ENCODE measurements around the gene IFNG.
A peak's percentile ranks its signal among the peaks of the same experiment; 100 is the strongest.

IFNG gene

DNA sequence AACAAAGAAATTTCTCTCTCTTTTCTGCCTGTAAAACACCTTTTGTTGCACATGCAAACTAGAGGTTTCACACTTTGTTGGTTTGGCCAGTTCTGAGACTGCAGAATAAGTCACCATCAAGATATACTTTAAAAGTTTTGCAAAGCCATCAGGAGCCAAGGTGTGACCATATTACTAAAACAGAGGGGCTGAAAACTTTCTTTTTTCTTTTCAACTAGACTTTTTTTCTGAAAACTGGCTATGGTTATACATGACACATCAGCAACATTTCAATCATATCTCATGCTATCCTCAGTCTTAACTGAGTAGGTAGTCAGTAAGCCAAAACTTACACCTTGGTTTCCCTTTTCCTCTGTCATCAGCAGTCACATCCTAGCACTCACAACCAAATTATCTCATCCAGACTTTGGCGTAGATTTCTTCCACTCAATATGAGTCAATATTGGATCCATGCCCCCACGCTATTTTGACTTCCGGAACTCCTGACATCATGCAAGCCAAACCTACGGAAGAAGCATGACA is 4.1 kb upstream of the IFNG start:
- no peak for FAIRE-seq

DNA sequence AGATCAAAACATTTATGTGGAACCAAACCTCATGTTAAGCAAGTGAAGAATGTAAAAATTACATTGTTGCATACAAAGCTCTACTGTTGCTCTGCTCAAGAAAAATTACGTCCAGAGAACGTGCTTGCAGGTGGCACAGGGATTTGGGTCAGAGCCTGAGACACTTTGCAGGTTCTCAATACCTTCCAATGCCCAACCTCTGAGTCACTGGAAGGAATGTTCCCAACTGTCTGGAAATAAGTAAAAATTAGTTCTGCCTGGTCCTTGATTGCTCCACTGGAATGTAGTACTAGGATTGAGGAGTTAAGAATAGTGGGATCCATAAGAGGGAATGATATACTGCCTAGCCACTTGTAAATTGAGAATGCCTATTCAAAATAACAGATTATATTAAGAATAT is 2.8 kb upstream of the IFNG start:
- no peak for FAIRE-seq

DNA sequence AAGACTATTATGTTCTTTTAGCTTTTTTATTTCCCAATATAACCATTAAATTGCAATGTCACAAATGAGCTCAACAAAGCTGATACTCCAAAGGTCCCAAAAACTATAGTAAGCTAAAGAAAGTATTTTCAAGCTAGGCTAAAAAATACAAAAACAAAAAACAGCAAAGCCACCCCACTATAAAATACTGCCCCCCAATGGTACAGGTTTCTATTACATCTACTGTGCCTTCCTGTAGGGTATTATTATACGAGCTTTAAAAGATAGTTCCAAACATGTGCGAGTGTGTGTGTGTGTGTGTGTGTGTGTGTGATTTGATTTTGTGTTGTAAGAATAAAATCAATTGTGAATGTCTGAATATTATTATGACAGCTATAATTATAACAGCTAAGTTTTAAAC is 1.1 kb downstream of the IFNG start:
- FAIRE-seq = no peak

DNA sequence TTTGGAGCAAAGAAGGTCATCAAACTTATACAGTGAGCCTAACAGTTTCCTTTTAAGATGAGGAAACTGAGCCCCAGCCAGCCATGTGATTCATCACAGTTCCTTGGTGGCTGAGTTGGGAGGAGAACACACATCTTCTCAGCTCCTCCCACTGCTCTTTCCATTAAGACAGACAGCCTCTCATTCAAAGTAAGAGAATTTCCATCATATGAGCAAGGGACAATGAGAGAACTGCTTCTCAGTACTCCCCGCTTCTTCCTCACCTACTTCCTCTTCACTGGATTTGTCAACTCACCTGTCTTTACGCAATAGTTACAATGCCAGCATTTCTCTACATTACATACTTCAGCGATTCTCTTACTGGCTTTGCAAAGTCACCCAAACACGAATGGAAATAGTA is 2.2 kb downstream of the IFNG start:
- no peak for FAIRE-seq

DNA sequence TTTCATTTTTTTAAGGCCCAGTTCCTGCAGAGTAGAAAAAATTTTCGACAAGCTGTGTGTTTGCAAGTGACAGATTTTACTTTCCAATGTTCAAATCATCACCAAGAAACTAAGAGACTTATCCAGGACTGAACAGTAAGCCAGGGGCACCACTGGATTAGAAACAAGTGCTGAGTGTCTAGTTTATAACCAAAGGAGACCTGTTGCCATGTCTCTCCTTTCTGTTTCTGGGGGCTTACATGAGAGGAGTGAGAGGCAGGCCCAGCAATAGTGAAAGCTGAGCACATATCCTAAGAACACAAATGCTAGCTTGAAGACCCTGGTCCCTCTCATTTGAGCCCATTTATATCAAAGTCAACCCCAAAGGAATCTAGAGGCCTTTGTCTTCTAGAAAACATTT is 2.9 kb downstream of the IFNG start:
- no peak for FAIRE-seq

DNA sequence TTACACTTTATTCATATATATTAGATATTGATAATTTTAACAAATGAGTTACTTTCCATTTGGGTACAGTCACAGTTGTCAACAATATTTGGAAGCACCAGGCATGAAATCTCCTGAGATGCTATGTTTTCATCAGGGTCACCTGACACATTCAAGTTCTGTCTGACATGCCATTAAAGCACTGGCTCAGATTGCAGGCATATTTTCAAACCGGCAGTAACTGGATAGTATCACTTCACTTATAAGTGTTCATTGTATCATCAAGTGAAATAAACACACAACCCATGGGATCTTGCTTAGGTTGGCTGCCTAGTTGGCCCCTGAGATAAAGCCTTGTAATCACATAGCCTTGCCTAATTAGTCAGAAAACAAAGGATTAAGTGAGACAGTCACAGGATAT is 4.8 kb downstream of the IFNG start:
- FAIRE-seq = no peak

DNA sequence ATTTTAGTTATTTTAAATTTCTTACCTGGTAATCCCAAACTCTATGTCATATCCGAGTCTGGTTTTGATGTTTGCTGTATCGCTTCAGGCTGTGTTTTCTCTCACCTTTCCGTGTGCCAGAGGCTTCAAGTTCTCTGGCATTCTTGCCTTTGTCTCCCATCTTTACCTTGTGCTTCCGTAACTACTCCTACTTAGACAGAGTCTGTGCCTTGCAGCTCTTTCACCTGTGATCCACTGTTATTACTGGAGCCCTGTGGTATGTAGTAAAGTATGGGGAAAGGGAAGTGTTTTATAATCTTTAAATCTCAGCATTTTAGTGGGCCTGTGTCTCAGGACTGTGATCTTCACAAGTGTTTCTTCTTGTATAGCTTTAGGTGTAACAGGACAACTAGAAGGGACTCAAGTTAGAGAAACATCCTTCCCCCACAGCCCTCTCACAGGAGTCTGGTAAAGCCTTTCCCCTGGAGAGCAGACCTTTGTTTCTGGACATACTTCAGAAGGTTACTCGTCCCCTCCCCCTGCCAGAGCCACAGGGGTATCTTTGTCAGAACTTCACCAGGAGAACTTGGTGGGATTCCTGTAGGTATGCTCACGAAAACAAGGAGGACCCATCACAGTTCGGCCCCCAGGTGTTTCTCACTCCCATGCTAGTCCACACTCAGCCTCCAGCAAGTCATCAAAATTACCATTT is 11.1 kb downstream of the IFNG start:
- no peak for FAIRE-seq

DNA sequence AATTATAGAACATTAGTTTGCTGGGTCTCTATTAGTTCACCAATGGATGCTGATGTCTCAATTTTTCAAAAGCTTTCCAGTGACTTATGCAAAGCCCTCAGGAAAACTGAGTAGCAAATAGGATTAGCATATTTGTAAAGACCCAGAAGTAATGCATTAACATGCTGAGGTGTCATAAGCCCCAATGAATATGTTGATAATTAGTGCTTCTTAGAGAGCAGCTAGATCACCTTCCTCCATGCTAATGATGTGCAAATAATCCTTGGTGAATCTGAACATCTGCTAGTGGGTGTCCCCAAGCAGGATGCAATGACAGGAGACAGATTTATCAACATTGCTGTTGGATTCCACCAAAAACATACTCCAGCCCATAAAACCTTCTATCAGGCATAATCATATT is 19.0 kb downstream of the IFNG start:
- no peak for FAIRE-seq

DNA sequence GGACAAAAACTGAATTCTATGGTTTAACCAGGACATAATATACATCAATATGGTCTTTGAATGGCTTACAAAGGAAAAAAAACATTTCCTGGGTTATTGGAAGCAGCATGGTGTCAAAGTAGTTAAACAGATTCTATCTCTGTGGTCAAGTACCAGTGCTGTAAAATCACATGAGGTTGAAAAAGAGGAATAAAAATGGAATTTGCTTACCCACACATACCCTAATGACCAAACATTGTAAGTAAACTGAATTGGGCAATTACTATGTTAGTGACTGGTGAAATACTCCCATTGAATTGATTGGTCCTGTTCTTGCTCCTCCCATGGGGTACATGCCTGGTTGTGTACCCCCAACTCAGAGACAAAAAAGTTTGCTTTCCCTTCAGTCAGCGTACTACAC is 19.6 kb downstream of the IFNG start:
- no peak for FAIRE-seq

DNA sequence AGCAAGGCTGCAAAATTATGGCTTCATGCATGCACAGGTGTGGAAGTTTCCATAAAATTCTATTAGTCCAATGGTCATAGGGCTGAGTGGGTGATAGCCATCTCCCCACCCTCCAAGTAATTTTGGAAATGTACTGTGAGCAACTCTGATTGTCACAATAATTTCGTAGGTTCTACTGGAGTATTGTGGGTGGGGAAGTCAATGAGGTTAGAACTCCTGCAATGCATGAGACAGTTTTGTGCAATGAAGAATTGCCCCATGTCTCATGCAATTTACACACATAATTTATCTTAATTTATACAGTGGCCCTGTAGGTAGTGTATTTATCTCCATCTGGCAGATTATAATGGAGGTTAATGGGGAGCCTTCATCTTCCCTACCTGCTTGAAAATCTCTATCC is 20.5 kb downstream of the IFNG start:
- no peak for FAIRE-seq

DNA sequence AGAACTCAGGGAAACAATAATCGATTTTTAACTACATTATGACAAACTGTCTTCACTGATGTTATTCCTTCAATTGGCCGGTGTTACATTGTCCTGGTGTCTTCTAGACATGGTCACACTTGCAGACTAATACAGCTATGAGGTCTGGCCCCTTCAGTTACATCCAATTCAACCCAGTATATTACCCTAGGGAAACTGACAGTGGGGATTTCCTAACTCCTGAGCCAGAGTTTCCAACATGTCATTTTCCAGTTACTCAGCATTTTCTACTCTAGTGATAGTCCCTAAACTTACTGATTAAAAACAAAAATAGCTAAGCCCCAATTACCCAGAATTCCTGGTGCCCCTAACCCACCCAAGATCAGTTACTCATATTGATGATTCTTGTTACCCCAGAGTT is 21.1 kb downstream of the IFNG start:
- FAIRE-seq = no peak

DNA sequence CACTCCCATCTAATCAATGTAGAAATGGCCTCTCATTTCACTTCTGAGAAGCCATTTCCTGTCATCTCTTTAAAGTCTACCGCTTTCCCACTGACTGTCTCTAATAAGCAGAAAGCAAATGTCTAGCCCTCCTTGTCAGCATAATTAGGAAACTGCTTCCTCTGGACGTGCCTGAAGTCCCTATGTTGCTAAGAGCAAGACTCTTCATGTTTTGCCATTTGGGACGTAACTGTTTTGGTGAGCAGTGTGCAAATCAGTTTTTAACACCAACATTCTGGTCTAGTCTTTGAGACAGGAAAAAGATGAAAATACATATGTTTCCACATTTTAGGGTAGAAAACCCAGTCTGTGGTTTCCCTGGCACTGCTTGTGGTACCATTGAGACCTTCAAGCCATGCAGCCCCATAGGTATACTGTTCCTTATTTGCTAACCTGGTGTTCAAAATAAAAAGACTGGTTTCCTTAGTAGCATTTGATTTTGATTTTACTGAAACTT is 22.2 kb downstream of the IFNG start:
- FAIRE-seq = no peak

DNA sequence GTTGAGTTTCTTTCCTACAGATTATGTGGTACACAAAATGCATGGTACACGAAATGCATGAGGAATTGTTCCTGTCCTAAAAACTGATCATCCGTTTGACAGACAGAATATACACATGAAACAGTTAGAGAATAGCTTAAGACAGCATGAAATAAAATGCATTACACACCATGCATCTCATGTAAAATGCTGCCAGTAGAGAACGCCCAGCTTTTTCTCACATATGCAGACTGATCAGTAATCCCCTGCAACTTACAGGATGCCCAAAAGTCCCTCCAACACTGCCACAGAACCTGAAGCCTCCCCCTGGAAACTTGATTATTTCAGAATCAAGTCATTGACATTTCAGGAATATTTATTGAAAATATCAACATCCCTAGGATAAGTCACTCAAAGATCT is 24.0 kb downstream of the IFNG start:
- FAIRE-seq = no peak

DNA sequence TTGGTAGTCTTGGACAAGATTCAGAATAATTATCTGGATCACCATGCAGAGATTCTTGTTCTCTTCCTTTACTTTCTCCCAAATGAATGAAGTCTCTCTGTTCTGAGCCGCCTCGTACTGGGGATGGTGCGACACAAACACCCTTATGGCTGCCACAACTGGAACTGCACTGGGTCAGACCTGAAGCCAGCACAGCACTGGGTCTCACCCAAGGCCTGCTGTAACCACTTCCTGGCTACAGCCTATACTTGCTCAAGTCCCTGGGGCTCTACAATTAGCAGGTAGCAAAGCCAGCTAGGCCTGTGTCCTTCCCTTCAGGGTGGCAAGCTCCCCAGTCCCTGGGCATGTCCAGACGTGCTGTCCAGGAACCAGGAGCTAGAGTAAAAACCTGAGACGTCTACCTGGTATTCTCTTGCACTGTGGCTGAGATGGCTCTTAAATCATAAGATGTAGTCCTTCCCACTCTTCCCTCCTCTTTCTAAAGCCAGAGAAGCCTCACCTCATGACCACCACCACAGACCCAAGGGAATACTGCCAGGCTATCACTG is 27.6 kb downstream of the IFNG start:
- no peak for FAIRE-seq

DNA sequence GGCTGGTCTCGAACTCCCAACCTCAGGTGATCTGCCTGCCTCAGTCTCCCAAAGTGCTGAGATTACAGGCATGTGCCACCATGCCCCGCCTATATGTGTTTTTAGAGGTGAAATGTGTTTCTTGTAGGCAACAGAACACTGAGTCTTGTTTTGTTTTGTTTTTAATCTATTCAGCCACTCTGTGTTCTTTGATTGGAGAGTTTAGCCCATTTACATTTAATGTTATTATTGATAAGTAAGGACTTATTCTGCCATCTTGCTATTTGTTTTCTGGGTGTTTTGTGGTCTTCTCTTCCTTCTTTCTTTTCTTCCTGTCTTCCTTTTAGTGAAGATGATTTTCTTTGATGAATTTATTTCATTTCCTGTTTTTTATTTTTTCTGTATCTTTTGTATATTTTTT is 29.6 kb downstream of the IFNG start:
- peak; percentile 61 for FAIRE-seq

DNA sequence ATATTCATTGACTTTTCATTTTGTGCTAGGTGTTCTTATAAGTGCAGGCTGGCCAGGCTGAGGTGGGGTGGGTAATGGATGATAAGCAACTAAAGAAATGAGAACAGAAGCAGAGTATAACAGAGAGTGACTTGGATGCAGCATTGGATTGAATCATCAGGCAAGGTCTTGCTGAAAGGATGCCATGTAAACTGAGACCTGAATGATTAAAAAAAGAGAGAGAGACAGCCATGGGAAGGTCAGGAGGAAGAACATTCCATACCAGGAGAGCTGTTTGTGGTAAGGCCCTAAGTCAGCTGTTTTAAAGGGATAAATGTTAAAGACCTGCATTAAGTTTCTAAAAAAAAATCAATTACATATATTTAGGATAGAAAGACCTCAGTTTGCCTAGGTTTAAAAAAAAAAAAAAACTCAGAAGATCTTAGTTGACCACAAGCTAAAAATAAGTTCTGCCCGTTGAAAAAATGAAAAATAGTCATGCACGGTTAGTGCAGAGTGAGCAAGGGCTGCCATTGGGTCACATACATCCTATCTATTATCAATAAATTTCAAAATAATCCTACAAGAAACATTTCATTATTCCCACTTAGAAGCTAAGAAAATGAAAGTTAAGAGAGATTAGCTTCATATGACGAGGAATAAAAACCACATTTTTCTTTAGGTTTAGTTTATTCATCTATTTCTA is 37.2 kb downstream of the IFNG start:
- no peak for FAIRE-seq

DNA sequence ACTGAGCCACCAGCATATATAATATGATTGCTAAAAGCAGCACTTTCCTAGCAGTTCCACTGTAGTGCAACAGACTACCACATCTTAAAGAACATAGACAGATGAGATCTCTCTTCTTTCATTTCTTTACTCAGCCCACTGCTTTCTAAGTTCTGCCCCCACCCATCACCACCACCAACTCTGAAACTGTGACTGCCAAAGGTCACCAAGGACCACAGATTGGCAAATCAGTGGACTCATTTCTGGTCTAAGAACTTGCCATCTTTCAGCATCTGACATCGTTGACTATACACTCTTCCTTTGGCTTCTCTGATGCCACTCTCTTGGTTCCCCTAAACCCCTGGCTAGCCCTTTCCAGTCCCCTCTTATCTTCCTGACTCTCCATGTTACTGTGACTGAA is 38.4 kb downstream of the IFNG start:
- no peak for FAIRE-seq

DNA sequence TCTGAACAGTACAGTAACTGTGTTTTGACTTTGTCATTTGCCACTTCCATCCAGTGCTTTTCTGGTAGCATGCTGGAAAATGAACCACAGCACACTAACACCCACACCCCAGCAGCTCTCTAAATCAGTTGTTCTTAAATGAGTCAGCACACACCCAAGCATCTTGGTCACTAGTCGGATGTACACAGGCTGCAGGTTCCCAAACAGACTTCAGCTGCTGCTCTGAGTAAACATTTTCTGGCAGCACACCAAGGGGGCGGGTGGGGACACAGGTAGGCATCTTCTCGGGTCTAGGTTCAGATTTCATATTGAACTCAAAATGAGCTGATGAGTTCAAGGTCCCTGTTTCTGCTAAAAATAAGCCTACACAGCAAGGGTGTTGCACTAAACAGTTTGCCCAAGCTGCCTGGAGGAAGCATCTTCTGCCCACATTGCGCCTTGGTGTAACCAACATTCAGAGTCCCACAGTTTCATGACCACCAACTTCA is 39.8 kb downstream of the IFNG start:
- FAIRE-seq = no peak

DNA sequence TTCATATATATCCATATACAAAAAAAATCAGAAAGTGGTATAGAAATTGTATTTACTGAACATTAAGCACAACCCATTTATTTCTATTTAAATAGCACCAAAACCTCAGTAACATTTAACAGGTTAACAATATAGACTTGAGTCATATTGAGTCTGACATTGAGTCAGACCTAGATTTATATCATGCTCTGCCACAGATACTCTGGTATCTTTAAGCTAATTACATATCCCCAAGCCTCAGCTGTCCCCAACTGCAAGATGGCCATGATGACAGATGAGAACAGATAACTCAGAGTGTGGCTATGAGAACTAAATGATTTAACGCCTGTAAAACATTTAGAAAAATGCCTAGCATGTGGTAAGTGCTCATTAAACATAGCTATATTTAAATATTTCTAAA is 40.3 kb downstream of the IFNG start:
- FAIRE-seq = no peak

DNA sequence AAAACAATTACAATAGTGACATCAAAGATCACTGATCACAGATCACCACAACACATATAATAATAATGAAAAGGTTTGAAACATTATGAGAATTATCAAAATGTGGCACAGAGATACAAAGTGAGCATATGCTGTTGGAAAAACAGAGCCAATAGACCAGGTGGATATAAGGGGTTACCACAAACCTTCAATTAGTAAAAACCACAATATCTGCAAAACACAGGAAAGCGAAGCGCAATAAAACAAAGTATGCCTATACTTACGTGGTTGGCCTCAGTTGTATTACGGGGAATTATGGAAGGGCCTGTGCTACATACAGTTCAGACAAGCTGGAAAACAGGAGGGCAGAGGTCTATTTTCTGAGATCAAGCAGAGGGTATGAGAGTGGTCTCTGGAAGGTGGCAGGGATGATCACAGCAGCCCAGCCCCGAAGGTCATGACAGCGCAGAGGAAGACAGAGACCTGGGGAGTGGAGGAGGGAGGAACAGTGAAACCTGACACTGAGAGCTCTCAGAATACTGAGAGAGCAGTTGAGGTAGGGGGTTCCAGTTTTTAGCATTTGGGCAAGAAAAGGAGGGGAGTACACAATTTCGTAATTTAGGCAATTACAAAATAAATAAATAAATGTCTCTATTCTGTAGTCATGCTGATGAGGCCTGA is 41.3 kb downstream of the IFNG start:
- no peak for FAIRE-seq

DNA sequence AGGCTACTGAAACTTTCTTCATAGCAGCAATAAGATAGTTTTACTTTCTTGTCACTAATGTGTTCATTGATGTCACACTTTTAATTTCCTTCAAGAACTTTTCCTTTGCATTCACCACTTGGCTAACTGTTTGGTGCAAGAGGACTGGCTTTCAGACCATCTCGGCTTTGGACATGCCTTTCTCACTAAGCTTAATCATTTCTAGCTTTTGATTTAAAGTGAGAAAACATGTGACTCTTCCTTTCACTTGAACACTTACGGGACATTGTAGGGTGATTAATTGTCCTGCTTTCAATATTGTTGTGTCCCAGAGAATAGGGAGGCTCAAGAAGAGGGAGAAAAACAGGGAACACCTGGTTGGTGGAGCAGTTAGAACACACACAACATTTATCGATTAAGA is 41.9 kb downstream of the IFNG start:
- FAIRE-seq = no peak

DNA sequence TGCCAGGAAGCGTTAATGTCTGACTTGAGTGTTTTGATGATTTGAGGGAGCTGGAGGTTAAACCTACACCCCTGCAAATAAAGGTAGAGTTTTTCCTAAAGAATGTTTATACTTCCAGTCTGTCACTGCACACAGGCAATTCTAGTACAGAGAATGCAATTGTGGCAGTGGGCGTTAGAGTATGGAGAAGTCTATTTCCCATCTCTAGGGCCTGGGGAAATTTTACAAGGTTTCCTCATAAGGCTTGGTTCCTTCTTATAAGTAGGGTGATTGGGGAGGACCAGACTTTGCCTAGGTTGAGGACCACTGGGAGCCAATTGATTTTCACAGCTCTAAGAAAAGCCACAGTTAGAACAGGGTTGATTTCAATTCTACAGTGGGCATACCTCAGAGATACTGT is 44.3 kb downstream of the IFNG start:
- FAIRE-seq = no peak

DNA sequence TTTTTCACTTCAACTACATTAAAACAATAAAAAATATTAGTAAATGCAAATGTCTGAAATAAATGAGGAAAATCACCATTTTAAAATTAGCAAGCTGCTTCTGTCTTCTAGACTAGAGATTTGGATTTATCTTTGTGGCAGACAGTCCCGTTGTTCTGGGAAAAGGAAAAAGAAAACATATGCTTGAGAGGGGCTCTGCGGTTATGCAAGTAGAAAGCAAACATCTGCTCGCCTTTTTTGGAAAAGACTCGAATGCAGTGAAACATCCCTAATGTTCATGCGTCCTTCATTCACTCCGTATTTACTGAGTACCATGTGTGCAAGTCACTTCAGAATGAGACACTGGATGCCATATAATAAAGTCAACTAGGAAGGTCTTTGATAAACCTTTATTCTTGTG is 44.9 kb downstream of the IFNG start:
- no peak for FAIRE-seq

DNA sequence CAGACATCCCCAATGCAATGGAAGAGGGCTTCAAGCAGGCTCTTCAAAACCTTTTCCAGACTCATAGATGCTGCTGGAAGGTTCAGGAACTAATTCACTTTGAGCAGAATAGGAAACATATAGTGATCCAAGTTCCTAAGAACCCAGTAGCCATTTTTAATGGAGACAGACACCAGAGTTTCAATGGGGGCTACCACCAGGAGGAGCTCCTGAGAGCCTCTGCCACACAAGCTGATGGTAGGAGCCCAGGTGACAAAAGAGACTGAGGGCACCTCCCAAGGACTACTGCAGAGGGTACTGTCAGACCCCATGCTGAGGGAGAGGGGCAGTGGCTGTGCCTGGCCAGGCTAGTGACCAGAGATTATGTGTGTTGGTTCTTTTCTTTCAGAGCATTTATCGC is 45.9 kb downstream of the IFNG start:
- no peak for FAIRE-seq

Measured in colon (tissue), 2 donors.